CD1c-positive myeloid dendritic cell (primary cell): ENCODE measurements around the gene CFAP410.

Experiments
- DNase-seq: peaks from one replicate; pipeline ENCODE4 v3.0.0-alpha.2; 2016; ENCODE audit errors: extremely low spot score

The CFAP410 gene

DNA sequence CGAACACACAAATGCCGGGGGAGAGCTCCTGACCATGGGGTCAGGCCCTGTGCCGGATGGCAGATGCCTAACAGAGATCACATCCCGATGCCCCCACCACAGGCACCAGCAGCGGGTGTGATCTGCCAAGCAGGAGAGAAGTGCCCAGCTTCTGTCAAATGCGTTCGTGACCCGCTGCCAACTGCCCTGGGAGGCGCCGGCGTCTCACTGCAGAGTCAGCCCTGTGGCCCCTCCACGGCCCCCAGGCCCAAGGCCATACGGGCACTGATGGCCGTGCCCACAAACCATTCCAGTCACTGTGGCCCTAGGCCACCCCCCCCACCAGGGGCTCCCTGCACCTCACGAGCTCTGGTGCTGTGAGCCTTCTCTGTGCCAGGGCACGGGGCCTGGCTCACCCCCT is 8.0 kb downstream of the CFAP410 start:
- DNase-seq, result no peak

DNA sequence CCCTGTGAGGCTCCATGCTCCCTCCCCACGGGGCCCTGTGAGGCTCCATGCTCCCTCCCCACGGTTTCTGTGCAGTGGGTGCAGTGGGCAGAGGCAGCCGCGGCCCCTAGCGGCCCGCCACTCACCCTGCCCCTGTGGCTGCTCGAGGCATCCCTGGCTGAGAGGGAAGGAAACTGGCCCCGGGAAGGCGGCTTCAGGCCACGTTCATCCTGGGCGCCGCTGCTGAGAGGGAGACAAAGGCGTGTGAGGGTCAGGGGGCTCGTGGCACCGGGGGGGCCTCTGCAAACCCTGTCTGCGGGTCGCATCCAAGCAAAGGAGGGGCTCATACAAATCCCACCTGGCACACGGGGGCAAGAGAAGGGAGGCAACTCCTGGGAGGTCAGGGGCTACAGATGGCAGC is 8.5 kb downstream of the CFAP410 start:
- no peak for DNase-seq

DNA sequence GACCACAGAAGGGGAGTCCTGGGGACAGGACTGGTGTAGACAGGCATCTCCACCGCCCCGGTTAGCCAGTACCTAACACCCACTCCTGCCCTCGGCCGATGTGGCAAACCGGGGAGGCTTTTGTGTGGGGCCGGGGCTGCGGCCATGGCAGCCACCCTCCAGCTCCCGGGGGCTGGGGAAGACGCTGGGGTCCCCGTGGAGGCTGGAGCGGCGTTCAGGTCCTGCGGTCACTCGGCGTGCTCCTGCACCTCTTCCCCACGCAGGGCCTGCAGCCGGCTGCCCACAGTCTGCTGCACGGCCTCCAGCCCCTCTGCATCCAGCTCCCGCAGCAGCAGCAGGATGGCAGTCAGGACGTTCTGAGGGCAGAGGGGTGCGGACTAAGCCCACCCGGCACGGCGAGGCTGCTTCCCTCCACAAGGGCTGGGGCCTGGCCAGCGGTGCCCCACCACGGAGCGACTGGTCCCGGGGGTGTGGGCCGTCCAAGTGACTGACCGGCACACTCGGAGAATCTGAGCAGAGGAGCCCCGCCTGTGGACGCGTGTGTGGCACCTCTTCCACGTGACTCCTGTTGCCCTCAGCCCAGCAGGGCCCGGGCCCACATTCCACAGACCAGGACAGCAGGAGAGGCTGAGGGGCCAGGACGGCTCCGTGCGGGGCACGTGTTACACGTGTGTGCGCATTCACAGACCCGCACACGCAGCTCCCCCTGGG is 9.1 kb downstream of the CFAP410 start:
- DNase-seq, result no peak

DNA sequence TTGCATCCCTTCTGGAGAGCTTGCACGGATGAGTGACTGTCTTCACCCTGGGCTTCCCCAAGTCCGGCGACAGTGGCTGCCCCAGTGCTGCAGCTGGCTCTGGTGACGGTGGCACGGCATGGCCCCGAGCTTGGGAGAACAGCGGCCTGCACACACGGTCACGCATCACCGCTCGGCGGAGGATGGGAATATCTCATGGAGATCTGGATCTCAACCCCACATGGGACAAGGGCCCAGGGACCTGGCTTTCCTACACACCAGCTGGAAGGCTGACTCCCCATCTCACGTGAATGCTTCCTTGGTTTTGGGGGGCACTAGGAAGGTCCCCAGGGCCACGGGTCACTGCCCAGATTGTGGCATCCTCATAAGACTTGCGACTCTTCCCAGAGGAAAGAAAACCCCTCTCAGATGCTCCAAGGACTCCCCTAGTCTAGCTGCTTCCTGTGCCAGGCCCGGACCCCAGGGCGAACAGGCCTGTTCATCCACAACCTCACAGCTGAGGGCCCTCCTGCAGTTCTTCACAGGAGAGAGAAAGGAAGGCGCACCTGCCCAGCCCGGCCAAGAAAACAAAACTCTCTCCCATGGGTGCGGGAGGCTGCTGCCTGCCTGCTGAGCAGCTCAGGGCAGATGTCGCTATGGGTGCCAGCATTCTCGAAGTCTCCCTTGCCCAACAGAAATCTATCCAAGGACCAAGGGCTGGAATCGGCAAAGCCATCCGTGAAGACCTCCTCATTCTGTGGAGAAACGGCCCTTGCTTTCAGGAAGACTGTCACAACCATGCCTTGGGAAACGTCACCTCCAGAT is 9.9 kb downstream of the CFAP410 start:
- DNase-seq, result no peak

DNA sequence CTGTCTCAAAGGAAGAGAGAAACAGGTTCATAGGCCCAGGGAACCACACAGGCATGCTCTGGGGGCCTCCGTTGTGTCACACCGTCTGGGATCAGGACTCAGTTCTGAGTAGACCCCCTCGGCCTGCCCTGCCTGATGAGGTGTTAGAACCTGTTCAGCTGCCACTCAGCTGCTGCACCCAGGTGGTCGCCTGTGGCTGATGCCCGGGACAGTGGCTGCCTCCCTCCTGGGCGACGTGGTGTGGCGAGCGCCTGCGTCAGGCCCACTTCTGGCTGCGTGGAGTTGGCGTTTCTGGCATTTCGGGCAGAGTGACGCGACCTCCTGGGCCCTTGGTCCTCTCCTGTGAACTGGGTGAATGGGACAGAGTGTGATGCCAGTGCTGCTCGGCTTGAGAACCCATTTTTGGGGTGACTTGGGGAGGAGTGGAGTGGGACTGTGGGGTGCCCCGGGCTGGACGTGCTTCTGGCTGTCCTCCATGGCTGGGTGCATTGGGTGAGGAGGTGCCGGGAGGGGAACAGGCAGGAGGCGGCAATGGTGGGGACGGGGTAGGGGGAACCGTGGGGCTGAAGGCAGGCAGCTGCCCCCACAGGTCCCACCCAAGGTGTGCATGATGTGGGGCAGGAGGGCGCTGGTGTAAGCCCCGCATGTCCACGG is 10.8 kb downstream of the CFAP410 start:
- DNase-seq, result no peak

DNA sequence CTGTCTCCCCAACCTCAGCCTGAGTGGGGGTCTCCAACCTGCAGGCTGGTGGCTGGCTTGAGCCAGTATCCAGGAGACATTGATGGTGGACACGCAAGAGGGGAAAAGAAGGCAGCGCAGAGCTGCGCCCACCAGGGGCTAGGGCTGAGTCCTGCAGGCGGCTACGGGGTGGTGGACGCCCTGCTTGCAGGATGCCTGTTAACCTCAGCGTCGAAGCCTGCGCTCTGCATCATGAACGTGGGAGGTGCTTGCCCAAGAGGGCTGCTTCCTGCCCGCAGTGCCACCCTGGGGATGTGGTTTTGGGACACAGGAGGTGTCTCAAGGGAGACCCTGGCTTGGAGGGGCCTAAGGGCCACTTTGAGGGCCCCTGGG is 11.6 kb downstream of the CFAP410 start:
- no peak for DNase-seq

DNA sequence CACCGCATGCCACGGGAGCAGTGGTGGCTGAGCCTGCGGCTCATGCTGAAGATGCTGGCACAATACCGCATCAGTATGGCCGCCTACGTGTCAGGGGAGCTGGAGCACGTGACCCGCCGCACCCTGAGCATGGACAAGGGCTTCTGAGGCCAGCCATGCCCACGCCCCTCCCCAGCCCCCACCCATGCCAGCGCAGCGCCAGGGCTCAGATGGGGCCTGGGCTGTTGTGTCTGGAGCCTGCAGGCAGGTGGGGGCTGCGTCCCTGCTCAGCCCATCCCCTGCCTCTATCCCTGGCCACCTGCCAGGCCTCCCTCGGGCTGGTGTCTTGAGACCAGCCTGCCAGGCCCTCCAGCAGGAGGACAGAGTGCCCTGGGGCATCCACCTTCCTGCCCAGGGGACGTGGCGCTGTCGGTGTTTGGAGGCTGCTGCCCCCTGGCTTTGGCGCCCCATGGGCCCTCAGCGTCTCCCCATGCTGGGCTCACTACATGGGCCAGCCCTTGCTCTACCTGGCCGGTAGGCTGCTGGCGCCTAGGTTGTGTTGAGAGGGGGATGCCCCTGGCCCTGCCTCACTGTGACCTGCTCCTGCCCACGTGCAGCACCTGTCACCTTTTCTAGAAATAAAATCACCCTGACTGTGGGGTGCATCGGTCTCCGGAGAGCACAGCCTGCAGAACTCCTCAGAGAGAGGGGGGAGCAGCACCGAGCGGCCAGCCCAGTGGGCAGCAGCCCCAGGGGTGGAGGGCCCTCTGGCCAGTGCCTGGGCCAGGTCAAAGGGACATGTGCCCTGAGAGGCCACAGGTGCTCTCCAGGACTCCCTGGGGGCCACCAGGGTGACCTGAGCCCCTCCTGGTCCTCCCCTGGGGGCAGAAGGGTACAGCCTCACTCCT is 12.2 kb downstream of the CFAP410 start:
- no peak for DNase-seq

DNA sequence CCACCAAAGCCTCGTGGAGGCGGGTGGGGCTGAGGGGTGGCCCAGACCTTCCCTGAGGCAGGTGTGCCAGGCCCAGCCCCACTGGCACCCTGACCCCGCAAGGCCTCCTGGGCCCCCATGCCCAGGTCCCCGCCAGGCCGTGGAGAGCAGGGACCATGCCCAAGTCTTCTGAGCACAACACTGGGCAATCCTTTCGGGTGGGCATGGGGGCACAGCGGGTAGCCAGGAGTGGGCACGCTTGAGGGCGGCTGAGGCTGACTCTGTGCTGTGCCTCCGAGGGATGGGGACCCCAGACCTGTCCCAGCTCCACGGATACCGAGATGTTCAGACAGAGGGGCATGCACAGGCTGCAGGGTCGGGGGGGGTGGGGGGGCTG is 12.9 kb downstream of the CFAP410 start:
- DNase-seq, result no peak

DNA sequence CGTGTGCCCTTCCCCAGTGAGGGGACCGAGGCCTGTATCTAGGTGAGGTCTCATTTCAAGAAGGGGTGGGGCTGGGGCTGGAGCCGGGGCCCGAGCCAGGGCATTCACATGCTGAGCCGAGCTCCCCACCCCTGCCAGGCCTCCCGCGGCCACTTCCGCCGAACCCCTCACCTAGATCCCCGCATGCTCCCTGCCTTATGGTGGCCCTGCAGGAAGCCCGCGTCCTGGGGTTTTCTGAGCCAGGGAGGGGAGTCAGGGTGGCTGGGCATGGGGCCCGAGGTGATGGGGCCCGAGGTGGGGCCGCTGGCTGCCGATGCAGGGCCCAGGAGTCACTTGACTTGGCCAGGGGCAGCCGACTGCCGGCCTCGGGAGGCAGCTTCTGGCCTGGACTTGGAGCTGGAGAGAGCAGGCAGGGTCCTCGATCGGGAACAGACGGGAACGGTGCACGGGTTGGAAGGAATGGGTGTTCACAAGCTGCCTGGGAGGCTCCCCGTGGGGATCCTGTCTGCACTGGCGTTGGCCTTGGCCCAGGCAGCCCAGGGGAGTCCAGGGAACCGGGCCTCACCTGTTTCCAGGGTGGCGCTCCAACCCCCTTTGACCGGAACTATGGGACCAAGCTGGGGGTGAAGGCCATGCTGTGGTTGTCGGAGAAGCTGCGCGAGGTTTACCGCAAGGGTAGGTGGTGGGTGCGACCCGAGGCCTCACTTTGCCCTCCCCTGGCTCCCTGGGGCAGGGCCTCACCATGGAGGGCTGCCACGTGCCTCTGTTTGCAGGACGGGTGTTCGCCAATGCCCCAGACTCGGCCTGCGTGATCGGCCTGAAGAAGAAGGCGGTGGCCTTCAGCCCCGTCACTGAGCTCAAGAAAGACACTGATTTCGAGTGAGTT is 13.6 kb downstream of the CFAP410 start:
- DNase-seq, result no peak

DNA sequence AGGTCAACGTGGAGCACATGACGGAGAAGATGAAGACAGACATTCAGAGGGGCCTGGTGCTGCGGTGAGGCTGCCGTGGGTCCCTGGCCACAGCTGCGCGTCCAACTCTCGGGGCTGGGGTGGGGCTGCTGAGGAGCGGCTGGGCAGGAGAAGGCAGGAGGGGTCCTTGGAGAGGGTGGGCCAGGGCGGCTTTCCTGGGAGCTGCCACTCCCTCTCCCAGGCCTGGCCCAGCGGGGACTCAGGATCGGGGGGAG is 14.4 kb downstream of the CFAP410 start:
- no peak for DNase-seq

DNA sequence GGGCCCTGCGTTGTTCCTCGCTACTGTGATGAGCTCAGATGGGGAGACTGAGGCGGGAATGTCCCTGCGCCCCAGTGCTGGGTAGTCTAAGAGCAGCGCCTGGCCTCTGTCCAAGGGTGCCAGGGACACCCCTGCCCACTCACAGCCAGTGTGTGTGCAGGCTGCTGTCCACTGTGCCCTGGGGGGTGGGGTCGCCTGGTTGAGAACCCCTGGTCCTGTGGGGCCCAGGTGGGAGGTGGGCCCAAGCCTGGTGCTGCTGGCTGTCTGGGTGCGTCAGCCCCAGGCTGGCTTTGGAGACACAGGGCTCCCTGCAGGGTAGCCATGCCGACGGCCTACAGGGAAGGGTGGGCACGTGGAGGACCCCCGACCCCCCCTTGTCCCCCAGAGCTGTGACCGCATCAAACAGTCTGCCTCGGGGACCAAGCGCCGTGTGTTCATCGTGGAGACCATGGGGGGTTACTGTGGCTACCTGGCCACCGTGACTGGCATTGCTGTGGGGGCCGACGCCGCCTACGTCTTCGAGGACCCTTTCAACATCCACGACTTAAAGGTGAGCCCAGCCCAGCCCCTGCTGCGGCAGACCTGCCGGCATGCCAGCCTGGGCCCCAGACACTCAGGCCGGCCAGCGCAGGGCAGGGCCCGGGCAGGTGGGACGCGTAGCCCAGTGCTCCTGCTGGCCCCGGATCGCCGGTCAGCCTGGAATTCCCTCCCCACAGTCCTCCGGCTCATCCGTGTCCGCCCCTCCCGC is 14.9 kb downstream of the CFAP410 start:
- no peak for DNase-seq

DNA sequence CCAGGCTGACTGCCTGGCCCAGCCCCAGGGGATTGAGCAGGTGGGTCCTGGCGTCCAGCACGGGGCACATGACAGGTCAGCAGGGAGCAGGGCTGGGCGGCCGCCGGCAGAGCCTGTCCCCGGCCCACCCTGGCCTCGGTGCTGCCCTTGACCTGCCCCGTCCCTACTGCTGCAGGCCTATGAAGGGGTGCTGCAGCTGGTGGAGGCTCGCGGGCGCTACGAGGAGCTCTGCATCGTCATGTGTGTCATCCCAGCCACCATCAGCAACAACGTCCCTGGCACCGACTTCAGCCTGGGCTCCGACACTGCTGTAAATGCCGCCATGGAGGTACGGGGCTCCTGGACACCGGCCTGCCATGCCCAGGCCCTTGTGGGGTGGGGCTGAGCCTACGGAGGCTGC is 15.6 kb downstream of the CFAP410 start:
- DNase-seq, result no peak

DNA sequence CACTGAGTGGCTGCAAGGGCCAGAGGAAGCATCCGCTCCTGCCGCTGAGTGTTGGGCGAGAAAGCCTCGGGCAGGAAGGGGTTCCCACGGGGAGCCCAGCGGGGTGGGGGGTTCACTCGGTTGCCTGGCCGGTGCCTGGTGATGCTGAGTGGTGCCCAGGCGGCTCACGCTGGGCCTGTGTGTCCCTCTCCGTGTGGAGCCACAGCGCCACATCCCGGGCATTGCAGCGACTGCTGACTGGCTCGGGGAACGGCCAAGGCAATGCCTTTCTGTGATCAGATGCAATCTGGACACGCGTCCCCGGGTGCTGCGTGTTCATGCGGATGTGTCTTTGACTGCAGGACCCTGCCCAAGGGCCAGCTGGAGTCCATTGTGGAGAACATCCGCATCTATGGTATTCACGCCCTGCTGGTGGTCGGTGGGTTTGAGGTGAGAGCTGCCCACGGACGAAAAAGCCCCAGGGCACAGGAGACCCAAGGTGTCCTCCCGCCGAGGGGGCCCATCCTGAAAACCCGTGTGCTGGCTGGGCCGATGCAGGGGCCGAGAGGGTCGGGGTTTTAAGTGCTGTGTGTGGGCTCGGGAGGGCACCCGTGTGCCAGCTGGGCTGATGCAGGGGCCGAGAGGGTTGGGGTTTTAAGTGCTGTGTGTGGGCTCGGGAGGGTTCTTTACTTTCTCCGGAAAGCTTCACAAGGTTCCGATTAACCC is 16.4 kb downstream of the CFAP410 start:
- no peak for DNase-seq

DNA sequence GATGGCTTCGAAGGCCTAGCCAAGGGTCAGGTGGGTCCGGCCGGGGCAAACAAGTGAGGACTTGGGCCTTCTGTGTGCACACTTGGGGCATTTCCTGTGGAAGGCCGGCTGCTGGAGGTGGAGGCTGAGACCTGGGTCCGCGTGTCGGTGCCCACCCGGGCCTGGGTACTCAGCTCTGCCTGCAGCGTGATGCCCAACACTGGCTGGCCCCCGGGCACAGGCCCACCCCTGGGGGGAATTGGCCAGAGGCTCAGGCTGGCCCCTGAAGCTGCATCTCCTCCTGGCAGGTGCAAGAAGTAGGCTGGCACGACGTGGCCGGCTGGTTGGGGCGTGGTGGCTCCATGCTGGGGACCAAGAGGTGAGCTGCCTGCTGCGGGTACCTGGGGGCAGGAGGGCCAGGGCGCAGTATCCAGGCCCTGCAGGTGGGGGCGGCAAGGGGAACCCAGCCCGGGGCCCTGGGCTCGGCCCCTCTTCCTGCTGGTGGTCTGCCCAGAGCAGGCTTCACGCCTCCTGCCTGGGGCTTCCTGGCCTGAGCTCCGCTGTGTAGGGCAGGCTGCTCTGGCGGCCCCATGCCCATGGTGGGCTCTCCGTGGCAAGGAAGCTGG is 17.2 kb downstream of the CFAP410 start:
- no peak for DNase-seq

DNA sequence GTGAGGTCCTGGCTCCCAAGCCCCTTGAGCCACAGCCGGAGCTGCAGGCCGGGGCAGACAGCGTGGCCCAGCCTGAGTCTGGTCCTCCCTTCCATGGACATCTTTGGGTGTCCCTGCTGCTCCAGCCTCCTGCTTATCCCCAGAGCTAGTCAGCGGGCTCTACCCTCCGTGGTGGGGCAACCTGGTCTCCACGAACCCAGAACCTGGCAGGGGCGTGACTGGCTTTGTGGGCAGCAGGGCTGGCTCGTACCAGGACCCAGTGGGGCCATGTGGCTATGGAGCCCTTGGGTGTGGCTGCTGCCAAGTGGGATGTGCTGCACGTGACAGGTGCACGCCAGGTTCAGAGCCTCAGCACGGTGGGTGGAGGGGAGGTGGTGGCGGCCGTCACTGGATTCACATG is 18.3 kb downstream of the CFAP410 start:
- no peak for DNase-seq

DNA sequence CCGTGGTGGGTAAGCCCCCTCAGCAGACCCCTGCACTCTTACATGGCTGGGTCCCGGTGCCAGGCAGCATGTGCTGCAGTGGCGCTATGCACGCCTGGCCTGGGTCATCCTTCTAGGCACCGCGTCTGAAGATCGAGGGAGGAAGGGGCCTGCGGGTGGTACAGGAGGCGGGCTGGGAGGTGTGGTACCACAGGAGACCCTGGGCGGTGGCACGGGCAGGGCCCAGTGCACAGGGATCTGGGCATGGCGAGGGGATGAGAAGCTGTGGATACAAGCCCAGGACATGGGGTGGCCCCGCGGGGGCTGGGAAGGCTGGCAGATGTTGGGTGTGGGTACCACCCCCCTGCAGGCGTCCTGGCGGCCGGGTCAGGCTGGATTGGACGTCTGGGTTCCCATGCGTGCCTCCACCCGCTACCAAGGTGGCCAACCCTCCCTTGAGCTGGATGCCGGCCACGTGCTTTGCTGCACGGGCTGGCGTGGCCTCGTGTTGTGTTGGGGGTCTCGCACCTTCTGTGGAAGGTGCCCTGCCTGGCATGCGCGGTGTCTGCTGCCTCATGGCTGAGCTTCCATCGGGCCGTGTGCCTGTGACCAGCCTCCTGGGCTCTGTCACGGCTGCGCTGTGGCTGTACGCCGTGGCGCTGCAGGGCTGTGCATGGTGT is 19.7 kb downstream of the CFAP410 start:
- DNase-seq, result no peak

DNA sequence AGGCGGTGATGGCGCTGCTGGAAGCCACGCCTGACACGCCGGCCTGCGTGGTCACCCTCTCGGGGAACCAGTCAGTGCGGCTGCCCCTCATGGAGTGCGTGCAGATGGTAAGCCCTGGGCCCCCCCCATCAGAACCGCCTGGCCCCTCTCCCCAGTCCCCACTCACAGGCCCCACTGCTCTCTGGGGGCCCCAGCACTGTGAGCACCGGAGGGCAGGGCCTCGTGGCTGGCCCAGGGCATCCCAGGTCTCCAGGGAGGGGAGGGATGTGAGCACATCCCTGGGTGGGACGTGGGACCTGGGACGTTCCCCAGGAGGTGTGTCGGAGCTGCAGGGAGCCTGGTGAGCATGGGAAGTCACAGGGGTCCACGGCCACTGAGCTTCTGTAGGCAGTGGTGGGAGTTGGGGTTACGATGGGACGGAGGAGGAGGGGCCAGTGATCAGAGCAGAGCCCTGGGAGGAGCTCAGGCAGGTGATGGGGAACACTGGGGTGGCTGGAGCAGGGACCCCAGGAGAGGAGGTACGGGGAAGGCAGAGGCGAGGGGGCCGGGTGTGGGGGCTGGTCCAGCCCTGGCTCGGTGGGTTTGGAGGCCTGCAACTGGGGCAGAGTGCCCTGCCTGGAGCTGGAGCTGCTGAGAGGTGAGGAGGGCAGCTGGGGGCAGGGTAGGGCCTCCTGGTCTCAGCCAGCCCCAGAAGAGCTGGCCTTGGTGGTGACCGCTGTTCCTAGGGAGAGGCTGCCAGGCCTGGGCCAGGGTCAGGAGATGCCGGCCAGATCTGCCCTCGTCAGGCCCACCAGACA is 20.5 kb downstream of the CFAP410 start:
- DNase-seq, result no peak

DNA sequence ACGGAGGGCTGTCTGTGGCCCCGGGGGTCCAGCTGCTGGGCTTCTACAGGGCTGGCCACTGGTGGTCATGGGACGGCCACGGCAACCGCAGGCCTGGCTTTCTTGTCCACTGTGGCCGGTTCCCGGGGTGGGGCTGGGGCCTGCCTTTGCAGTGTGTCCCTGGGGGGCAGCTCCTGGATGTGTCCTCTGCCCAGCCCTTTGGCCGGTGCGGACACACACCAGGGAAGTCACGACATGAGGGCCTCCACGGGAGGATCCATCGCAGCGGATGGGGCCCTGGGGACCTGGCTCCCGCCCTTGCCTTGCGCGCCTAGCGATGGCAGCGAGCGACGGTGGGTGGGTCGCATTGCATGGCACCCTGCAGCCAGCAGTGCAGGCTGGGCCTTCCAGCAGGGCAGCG is 21.3 kb downstream of the CFAP410 start:
- no peak for DNase-seq
